Measurements from ENCODE around the gene KSR1.

GRCh38 chr17:27579897-27580321 lies 123.7 kb downstream of the KSR1 start:
- TF ChIP-seq CTCF (IDR thresholded peaks at IDR 0.05) (no peak), ZFX (IDR thresholded peaks at IDR 0.05; ENCODE audit: borderline replicate concordance) (no peak)

All from 22Rv1 (cell line).